Thyroid gland (tissue), 4 donors: ENCODE data around the gene PDZRN3.

ENCODE experiments used
- POLR2A ChIP-seq, 2 donors: fragments of 450-650 bp; IDR thresholded peaks; one replicate each; pipeline ENCODE4 v1.6.1; 2017; ENCODE audit warnings: antibody characterized with exemption in 2 of 2, mild to moderate bottlenecking in 2 of 2, moderate library complexity in 1 of 2
- TF ChIP-seq, protein P1 (sequence below), 6 experiments: fragments of 200-600 bp in 3 of 6; fragments of 450-650 bp in 3 of 6; sonication (generic) in 3 of 6; IDR thresholded peaks; one replicate each; pipeline ENCODE4 v1.5.1; 2016 to 2019; ENCODE audit warnings: antibody characterized with exemption in 6 of 6, mild to moderate bottlenecking in 2 of 6, inconsistent platforms in 1 of 6, moderate library complexity in 1 of 6

DNA sequence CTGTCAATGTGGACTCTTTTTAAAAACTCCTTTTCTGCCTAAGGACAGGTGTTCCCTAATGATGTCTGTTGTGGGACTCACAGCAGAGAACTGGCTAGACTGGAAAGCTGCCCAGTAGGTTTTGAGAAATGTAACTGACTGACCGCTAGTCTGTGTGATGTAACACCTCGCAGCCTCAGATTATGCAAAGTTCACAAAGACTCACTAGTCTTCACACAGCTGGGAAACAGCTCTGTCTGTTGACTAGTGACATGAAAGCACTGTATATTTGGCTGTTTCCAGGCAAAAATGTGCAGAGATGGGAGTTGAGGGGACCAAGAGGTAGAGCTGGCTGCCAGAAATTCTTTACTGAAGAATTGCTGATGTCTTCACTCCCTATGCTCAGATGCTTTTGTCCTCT is 10.3 kb downstream of the PDZRN3 start:
- TF ChIP-seq, protein P1, sequence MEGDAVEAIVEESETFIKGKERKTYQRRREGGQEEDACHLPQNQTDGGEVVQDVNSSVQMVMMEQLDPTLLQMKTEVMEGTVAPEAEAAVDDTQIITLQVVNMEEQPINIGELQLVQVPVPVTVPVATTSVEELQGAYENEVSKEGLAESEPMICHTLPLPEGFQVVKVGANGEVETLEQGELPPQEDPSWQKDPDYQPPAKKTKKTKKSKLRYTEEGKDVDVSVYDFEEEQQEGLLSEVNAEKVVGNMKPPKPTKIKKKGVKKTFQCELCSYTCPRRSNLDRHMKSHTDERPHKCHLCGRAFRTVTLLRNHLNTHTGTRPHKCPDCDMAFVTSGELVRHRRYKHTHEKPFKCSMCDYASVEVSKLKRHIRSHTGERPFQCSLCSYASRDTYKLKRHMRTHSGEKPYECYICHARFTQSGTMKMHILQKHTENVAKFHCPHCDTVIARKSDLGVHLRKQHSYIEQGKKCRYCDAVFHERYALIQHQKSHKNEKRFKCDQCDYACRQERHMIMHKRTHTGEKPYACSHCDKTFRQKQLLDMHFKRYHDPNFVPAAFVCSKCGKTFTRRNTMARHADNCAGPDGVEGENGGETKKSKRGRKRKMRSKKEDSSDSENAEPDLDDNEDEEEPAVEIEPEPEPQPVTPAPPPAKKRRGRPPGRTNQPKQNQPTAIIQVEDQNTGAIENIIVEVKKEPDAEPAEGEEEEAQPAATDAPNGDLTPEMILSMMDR (IDR thresholded peaks at IDR 0.05) = no peak
- no peak for TF ChIP-seq POLR2A (IDR thresholded peaks at IDR 0.05)
